Caco-2 (cell line): ENCODE measurements around the gene OSBPL10. TPM values are rescaled to one million over a fixed set of nuclear protein-coding genes. Genes with fewer than 3 reads are reported as not detected.

Source experiments
- BruUV-seq: library from RNA; stranded (reverse); fragments of 400-500 nt; replicated peaks from 2 replicates; lab custom pipeline; 2021; lab: Mats Ljungman, UMichigan
- CTCF ChIA-PET: fragments of 300-600 bp; sonication (Branson Sonifier 250); formaldehyde crosslinking; loops from one replicate; lab custom pipeline; 2022; ENCODE audit warnings: antibody characterized with exemption; lab: Charles Lee
- POLR2A ChIA-PET: fragments of 300-600 bp; sonication (Branson Sonifier 250); formaldehyde crosslinking; loops from one replicate; lab custom pipeline; 2022; ENCODE audit warnings: antibody characterized with exemption; lab: Charles Lee
- DNase-seq, 2 experiments: peaks; one replicate each; pipeline versions ENCODE4 v3.0.0 to v3.0.0-alpha.2; 2020 to 2022
- H3K27me3 ChIP-seq: replicated peaks from 2 replicates; pipeline ENCODE4 v1.6.0; 2011; ENCODE audit warnings: low read length; ENCODE audit not compliant: control insufficient read depth, insufficient read depth
- H3K36me3 ChIP-seq: 2 replicates; pipeline ENCODE4 v1.5.1; 2011; ENCODE audit warnings: low read length; ENCODE audit not compliant: control insufficient read depth, insufficient read depth
- H3K4me1 ChIP-seq: fragments of 250-450 bp; sonication (Bioruptor Pico); 2 replicates; pipeline ENCODE4 v1.5.1; 2020; ENCODE audit warnings: mild to moderate bottlenecking
- H3K4me3 ChIP-seq: 2 replicates; pipeline ENCODE4 v1.5.1; 2011; ENCODE audit warnings: low read depth, mild to moderate bottlenecking, control low read depth, low read length
- H3K9me3 ChIP-seq: fragments of 250-450 bp; sonication (Bioruptor Pico); 2 replicates; pipeline ENCODE4 v1.5.1; 2020; ENCODE audit warnings: mild to moderate bottlenecking, moderate library complexity
- H3K27ac Mint-ChIP-seq: one replicate; pipeline ENCODE4 v1.8.0; 2022; ENCODE audit warnings: mixed read lengths; ENCODE audit not compliant: unreplicated experiment
- H3K27me3 Mint-ChIP-seq: one replicate; pipeline ENCODE4 v1.8.0; 2022; ENCODE audit warnings: mixed read lengths; ENCODE audit not compliant: insufficient read depth, unreplicated experiment
- H3K36me3 Mint-ChIP-seq: one replicate; pipeline ENCODE4 v1.8.0; 2022; ENCODE audit warnings: mild to moderate bottlenecking, mixed read lengths; ENCODE audit not compliant: insufficient read depth, unreplicated experiment
- H3K4me1 Mint-ChIP-seq: one replicate; pipeline ENCODE4 v1.8.0; 2022; ENCODE audit warnings: low read depth, mixed read lengths; ENCODE audit not compliant: unreplicated experiment
- H3K4me3 Mint-ChIP-seq: one replicate; pipeline ENCODE4 v1.8.0; 2022; ENCODE audit warnings: mild to moderate bottlenecking, moderate library complexity, mixed read lengths; ENCODE audit not compliant: unreplicated experiment
- H3K9me3 Mint-ChIP-seq: one replicate; pipeline ENCODE4 v1.8.0; 2022; ENCODE audit warnings: mixed read lengths; ENCODE audit not compliant: unreplicated experiment
- intact Hi-C: fragments of 100-400 bp; cut with micrococcal nuclease; formaldehyde crosslinking; loops from one replicate; pipeline ENCODE4 v1.10.0; 2022; ENCODE audit not compliant: unreplicated experiment
- total RNA-seq: library from RNA; stranded (reverse); gene quantifications from 2 replicates; pipeline ENCODE4 v1.2.3, GENCODE V29; 2022
- TF ChIP-seq, protein P1 (sequence below), 2 experiments: fragments of 200-600 bp in 1 of 2; IDR thresholded peaks; 1 replicate in 1 of 2; 2 replicates in 1 of 2; pipeline versions ENCODE4 v1.5.1 to v1.8.0; 2011 to 2022; ENCODE audit warnings: antibody characterized with exemption in 1 of 2, control low read depth in 1 of 2, inconsistent platforms in 1 of 2, low read depth in 1 of 2, low read length in 1 of 2, mild to moderate bottlenecking in 1 of 2, moderate library complexity in 1 of 2; ENCODE audit not compliant: insufficient read depth in 1 of 2, severe bottlenecking in 1 of 2, unreplicated experiment in 1 of 2

OSBPL10 gene
- total RNA-seq, 1 experiment from 2014 or later, result 71.2 TPM

DNA sequence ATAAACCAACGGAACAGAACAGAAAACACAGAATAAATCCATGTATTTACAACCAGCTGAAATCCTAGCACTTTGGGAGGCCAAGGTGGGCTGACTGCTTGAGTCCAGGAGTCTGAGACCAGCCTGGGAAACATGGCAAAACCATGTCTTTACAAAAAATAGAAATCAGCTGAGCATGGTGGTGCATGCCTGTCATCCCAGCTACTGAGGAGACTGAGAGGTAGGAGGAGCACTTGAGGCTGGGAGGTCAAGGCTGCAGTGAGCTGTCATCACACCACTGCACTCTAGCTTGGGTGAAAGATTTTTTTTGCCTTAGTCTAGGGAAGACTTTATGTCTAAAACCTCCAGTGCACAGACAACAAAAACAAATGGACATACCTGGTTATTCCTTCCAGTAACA lies 327.6 kb downstream of the OSBPL10 start:
- no TSS peak for BruUV-seq
- intact Hi-C loops, result no loop called here
- Histone ChIP-seq H3K4me1 (0 out of 2 replicates have a peak, but pooled peaks cover 3% of the 10 kb centered on the region), H3K4me3 (no peak overlapping the region), H3K9me3 (peaks cover 33% of the 10 kb centered on the region), H3K27me3 (no peaks in the 10 kb centered on the region), H3K36me3 (peaks cover 3% of the 10 kb centered on the region)
- no peak overlapping the region for H3K27ac Mint-ChIP-seq
- peaks cover 95% of the 10 kb centered on the region for H3K9me3 Mint-ChIP-seq
- CTCF ChIA-PET, result no interaction called here
- POLR2A ChIA-PET, result no interaction called here
- H3K4me3 Mint-ChIP-seq, result no peak overlapping the region
- no peak for DNase-seq
- peaks cover 94% of the 10 kb centered on the region for H3K36me3 Mint-ChIP-seq
- no peaks in the 10 kb centered on the region for H3K27me3 Mint-ChIP-seq
- TF ChIP-seq, protein P1, sequence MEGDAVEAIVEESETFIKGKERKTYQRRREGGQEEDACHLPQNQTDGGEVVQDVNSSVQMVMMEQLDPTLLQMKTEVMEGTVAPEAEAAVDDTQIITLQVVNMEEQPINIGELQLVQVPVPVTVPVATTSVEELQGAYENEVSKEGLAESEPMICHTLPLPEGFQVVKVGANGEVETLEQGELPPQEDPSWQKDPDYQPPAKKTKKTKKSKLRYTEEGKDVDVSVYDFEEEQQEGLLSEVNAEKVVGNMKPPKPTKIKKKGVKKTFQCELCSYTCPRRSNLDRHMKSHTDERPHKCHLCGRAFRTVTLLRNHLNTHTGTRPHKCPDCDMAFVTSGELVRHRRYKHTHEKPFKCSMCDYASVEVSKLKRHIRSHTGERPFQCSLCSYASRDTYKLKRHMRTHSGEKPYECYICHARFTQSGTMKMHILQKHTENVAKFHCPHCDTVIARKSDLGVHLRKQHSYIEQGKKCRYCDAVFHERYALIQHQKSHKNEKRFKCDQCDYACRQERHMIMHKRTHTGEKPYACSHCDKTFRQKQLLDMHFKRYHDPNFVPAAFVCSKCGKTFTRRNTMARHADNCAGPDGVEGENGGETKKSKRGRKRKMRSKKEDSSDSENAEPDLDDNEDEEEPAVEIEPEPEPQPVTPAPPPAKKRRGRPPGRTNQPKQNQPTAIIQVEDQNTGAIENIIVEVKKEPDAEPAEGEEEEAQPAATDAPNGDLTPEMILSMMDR (IDR thresholded peaks at IDR 0.05; ENCODE audit: insufficient read depth in 1 of 2, low read depth in 1 of 2, low read length in 1 of 2, severe bottlenecking in 1 of 2, unreplicated experiment in 1 of 2), result no peak
- no peaks in the 10 kb centered on the region for H3K4me1 Mint-ChIP-seq

DNA sequence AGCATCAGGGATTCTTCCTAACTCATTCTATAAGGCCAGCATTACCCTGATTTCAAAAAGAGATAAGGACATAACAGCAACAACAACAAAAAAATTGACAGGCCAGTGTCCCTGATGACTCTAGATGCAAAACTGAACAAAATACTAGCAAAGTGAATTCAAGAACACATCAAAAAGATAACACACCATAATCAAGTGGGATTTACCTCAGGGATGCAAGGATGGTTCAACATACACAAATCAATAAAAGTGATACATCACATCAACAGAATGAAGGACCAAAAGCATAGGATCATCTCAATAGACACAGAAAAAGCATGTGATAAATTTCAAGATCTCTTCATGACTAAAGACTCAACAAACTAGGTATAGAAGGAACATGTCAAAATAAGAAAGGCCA lies 328.8 kb downstream of the OSBPL10 start:
- Histone ChIP-seq H3K36me3 (peaks cover 9% of the 10 kb centered on the region), H3K9me3 (peaks cover 42% of the 10 kb centered on the region), H3K4me1 (0 out of 2 replicates have a peak, but pooled peaks cover 3% of the 10 kb centered on the region), H3K27me3 (no peaks in the 10 kb centered on the region), H3K4me3 (no peak overlapping the region)
- BruUV-seq, result no TSS peak
- Mint-ChIP-seq H3K4me1 (no peaks in the 10 kb centered on the region), H3K4me3 (no peak overlapping the region), H3K36me3 (peaks cover 94% of the 10 kb centered on the region), H3K27ac (no peak overlapping the region), H3K9me3 (peaks cover 91% of the 10 kb centered on the region), H3K27me3 (no peaks in the 10 kb centered on the region)
- DNase-seq, result no peak
- TF ChIP-seq, protein P1 (IDR thresholded peaks at IDR 0.05; ENCODE audit: insufficient read depth in 1 of 2, low read depth in 1 of 2, low read length in 1 of 2, severe bottlenecking in 1 of 2, unreplicated experiment in 1 of 2), result no peak
- intact Hi-C loops, result no loop called here
- POLR2A ChIA-PET, result no interaction called here
- CTCF ChIA-PET, result no interaction called here

DNA sequence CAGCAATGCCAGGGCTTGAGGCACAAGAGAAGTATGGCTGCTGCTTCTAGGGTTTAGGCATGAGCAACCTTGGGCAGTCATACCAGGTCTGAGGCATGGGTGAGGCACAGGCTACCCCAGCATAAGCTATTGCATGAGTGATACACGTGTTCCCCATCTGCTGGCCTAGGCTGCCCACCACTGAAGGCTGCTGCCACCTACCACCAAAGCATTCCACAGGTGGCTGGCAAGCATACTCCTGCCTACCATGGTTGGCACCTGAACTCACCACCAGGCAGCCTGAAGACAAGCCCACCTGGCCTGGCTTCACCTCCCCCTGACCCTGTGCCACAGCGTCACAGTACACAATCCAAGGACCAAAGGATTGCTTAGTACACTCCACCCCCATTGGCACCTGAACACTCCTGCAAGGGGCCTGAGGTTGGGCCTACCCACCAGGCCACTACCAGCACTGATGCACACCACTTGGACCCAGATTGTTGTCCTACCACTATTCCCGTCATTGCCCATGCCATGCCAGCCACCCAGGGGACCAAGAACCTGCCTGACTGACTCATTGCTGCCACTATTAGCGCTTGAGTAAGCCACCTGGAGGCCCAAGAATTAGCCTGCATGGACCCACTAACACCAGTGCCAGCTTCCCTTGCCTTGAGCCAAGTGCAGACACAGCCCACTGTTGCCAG lies 332.6 kb downstream of the OSBPL10 start:
- Histone ChIP-seq H3K4me3 (no peak overlapping the region), H3K27me3 (no peaks in the 10 kb centered on the region), H3K36me3 (peaks cover 9% of the 10 kb centered on the region), H3K4me1 (no peaks in the 10 kb centered on the region), H3K9me3 (peaks cover 36% of the 10 kb centered on the region)
- H3K27me3 Mint-ChIP-seq, result no peaks in the 10 kb centered on the region
- ChIA-PET CTCF (no interaction called here), POLR2A (no interaction called here)
- peak overlapping the region; percentile 48 for H3K27ac Mint-ChIP-seq
- TF ChIP-seq, protein P1 (IDR thresholded peaks at IDR 0.05; ENCODE audit: insufficient read depth in 1 of 2, low read depth in 1 of 2, low read length in 1 of 2, severe bottlenecking in 1 of 2, unreplicated experiment in 1 of 2), result no peak
- intact Hi-C loops, result no loop called here
- H3K4me3 Mint-ChIP-seq, result no peak overlapping the region
- peaks cover 61% of the 10 kb centered on the region for H3K9me3 Mint-ChIP-seq
- BruUV-seq, result no TSS peak
- no peak for DNase-seq
- peaks cover 86% of the 10 kb centered on the region for H3K36me3 Mint-ChIP-seq
- H3K4me1 Mint-ChIP-seq, result no peaks in the 10 kb centered on the region
